Measurements from ENCODE around the gene WDR82.
A peak's percentile ranks its signal among the peaks of the same experiment; 100 is the strongest.

WDR82 gene

DNA sequence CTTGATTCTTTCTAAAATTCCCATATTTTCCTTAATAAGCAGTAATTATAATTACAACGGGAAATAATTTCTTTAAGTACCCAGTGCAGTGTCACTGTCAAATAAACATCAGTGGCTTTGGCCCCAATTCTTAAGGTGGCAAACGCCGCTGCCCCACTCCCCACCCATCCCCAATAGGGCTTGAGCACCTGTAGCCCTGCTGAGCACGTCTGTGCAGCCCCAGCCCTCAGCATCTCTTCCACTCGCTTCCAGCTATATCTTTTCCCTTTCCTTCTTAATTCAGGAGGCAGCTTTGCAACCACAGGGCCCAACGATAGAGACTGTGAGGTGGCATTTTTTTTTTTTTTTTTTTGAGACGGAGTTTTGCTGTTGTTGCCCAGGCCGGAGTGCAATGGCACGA, 23.8 kb downstream of the WDR82 start:
- no peaks in the 10 kb centered on the region for H3K4me1 Mint-ChIP-seq
- TF ChIP-seq, protein P1, sequence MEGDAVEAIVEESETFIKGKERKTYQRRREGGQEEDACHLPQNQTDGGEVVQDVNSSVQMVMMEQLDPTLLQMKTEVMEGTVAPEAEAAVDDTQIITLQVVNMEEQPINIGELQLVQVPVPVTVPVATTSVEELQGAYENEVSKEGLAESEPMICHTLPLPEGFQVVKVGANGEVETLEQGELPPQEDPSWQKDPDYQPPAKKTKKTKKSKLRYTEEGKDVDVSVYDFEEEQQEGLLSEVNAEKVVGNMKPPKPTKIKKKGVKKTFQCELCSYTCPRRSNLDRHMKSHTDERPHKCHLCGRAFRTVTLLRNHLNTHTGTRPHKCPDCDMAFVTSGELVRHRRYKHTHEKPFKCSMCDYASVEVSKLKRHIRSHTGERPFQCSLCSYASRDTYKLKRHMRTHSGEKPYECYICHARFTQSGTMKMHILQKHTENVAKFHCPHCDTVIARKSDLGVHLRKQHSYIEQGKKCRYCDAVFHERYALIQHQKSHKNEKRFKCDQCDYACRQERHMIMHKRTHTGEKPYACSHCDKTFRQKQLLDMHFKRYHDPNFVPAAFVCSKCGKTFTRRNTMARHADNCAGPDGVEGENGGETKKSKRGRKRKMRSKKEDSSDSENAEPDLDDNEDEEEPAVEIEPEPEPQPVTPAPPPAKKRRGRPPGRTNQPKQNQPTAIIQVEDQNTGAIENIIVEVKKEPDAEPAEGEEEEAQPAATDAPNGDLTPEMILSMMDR (IDR thresholded peaks at IDR 0.05; ENCODE audit: unreplicated experiment in 3 of 3) = no peak
- H3K4me3 Mint-ChIP-seq = no peak overlapping the region
- H3K27me3 Mint-ChIP-seq (ENCODE audit: low read depth) = no peaks in the 10 kb centered on the region
- H3K36me3 Mint-ChIP-seq (ENCODE audit: low read depth) = peaks cover 80% of the 10 kb centered on the region
- no peak overlapping the region for H3K27ac Mint-ChIP-seq
- no peaks in the 10 kb centered on the region for H3K9me3 Mint-ChIP-seq

- Mint-ChIP-seq H3K27me3 (ENCODE audit: low read depth) (no peaks in the 10 kb centered on the region), H3K4me1 (no peaks in the 10 kb centered on the region), H3K4me3 (no peak overlapping the region), H3K9me3 (no peaks in the 10 kb centered on the region), H3K36me3 (ENCODE audit: low read depth) (peaks cover 73% of the 10 kb centered on the region), H3K27ac (no peak overlapping the region)
- TF ChIP-seq, protein P1 (IDR thresholded peaks at IDR 0.05; ENCODE audit: unreplicated experiment in 3 of 3) = no peak
These were observed 24.8 kb downstream of the WDR82 start for GRCh38 chr3:52253314-52254304.

DNA sequence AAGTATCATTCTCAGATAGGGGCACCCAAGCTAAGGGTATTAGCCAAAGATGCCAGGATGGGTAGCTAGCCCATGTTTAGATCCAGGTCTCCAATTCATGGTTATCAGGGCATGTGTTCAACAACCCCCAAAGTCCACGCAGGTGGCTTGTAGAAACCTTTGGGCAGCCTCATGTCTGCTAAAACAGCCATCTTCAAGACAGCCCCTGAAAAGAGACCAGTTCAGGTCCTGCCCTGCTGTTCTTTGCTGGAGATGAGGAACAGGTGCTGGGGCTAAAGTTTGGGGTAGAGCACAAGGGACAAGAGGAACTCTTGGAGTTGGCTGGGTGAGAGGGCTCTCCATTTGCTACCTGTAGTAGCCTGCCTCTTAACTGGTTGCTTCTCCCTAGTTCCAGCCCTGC, 28.3 kb downstream of the WDR82 start:
- Mint-ChIP-seq H3K4me1 (no peaks in the 10 kb centered on the region), H3K4me3 (no peak overlapping the region), H3K27ac (no peak overlapping the region), H3K36me3 (ENCODE audit: low read depth) (peaks cover 40% of the 10 kb centered on the region), H3K27me3 (ENCODE audit: low read depth) (peaks cover under 1% of the 10 kb centered on the region), H3K9me3 (no peaks in the 10 kb centered on the region)
- TF ChIP-seq, protein P1 (IDR thresholded peaks at IDR 0.05; ENCODE audit: unreplicated experiment in 3 of 3) = no peak

DNA sequence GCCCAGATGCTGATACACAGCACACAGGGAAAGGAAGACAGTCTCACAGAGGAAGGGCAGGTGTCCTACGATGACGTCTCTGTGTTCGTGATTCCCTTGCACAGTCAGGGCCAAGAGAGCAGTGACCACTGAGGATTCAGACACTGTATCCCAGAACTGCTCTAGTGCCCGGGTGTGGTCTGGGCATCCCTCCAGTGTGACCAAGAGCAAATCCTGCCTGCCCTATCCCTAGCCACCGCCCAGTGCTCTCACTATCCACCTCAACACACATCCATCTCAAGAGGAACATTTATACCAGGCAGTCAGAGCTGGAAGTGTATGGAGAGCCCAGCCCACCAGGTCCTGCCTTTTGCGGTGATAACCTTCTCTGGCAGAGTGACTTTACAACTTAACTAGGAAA, 28.8 kb downstream of the WDR82 start:
- Mint-ChIP-seq H3K4me3 (no peak overlapping the region), H3K27me3 (ENCODE audit: low read depth) (peaks cover 5% of the 10 kb centered on the region), H3K9me3 (no peaks in the 10 kb centered on the region), H3K4me1 (no peaks in the 10 kb centered on the region), H3K36me3 (ENCODE audit: low read depth) (peaks cover 38% of the 10 kb centered on the region), H3K27ac (peak overlapping the region in 1 of 3 experiments; percentile 8)
- TF ChIP-seq, protein P1 (IDR thresholded peaks at IDR 0.05; ENCODE audit: unreplicated experiment in 3 of 3) = no peak

DNA sequence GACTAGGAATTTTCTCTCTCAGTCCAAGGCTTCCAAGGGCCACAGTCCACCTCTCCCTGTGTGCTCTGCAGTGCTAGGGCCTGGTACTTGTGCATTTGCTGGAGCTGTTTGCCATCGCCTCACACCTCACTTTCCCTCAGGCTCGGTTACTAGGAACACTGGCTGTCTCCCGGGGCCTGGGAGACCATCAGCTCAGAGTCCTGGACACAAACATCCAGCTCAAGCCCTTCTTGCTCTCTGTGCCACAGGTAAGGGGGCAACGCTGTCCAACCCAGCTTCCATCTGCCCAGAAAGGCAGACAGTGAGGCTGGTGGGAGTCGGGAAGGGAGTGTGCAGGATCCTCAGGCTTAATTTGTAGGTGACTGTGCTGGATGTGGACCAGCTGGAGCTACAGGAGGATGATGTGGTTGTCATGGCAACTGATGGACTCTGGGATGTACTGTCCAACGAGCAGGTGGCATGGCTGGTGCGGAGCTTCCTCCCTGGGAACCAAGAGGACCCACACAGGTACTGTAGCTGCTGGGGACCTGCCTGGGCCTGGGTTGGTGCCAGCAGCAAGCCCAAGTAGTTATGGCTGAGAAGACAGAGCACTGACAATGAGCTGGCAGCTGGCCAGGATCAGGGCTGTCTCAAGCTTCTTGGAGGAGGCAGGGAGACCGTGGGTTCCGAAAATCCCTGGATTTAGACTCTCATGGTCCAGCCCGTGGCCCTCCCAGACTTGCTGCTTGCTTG, 29.5 kb downstream of the WDR82 start:
- Mint-ChIP-seq H3K9me3 (no peaks in the 10 kb centered on the region), H3K4me1 (no peaks in the 10 kb centered on the region), H3K36me3 (ENCODE audit: low read depth) (peaks cover 31% of the 10 kb centered on the region), H3K27me3 (ENCODE audit: low read depth) (peaks cover 5% of the 10 kb centered on the region), H3K27ac (no peak overlapping the region), H3K4me3 (peak overlapping the region in 2 of 3 experiments; percentile 38 to 51)
- TF ChIP-seq, protein P1 (IDR thresholded peaks at IDR 0.05; ENCODE audit: unreplicated experiment in 3 of 3) = no peak

Data from nephron (organoid).